Measurements from ENCODE around the gene SLC25A13. TPM values are rescaled to one million over a fixed set of nuclear protein-coding genes. Genes with fewer than 3 reads are reported as not detected.
"Not testable (repeated sequence)": the region's sequence is repeated elsewhere in the genome, so short reads cannot be mapped to it uniquely, and the experiment has no call there.

SLC25A13 gene
- total RNA-seq, 1 experiment from 2014 or later: 28.2 TPM

- no peak for DNase-seq (ENCODE audit: low spot score)
Observed at GRCh38 chr7:96299496-96299895, 22.4 kb downstream of the SLC25A13 start.

- no peak for DNase-seq (ENCODE audit: low spot score)
Observed at GRCh38 chr7:96297876-96298275, 24.0 kb downstream of the SLC25A13 start.

GRCh38 chr7:96297446-96297845 is 24.5 kb downstream of the SLC25A13 start:
- not testable (repeated sequence) for DNase-seq (ENCODE audit: low spot score)

GRCh38 chr7:96293911-96294310 is 28.0 kb downstream of the SLC25A13 start:
- DNase-seq (ENCODE audit: low spot score): not testable (repeated sequence)

GRCh38 chr7:96287559-96287958 is 34.3 kb downstream of the SLC25A13 start:
- no peak for DNase-seq (ENCODE audit: low spot score)

- no peak for DNase-seq (ENCODE audit: low spot score)
Observed at GRCh38 chr7:96287132-96287531, 34.8 kb downstream of the SLC25A13 start.

- DNase-seq (ENCODE audit: low spot score): no peak
Observed at GRCh38 chr7:96285579-96285978, 36.3 kb downstream of the SLC25A13 start.

GRCh38 chr7:96284835-96285234 is 37.1 kb downstream of the SLC25A13 start:
- DNase-seq (ENCODE audit: low spot score): no peak

GRCh38 chr7:96284240-96284639 is 37.7 kb downstream of the SLC25A13 start:
- DNase-seq (ENCODE audit: low spot score): no peak

GRCh38 chr7:96282835-96283234 is 39.1 kb downstream of the SLC25A13 start:
- no peak for DNase-seq (ENCODE audit: low spot score)

- no peak for DNase-seq (ENCODE audit: low spot score)
Observed at GRCh38 chr7:96277921-96278320, 44.0 kb downstream of the SLC25A13 start.

GRCh38 chr7:96276019-96276418 is 45.9 kb downstream of the SLC25A13 start:
- DNase-seq (ENCODE audit: low spot score): no peak

GRCh38 chr7:96273716-96274115 is 48.2 kb downstream of the SLC25A13 start:
- no peak for DNase-seq (ENCODE audit: low spot score)

GRCh38 chr7:96269246-96269994 is 52.5 kb downstream of the SLC25A13 start:
- DNase-seq (ENCODE audit: low spot score): no peak

GRCh38 chr7:96266580-96266979 is 55.3 kb downstream of the SLC25A13 start:
- DNase-seq (ENCODE audit: low spot score): no peak

- DNase-seq (ENCODE audit: low spot score): no peak
Observed at GRCh38 chr7:96266015-96266414, 55.9 kb downstream of the SLC25A13 start.

GRCh38 chr7:96253964-96254363 is 67.9 kb downstream of the SLC25A13 start:
- DNase-seq (ENCODE audit: low spot score): no peak

- no peak for DNase-seq (ENCODE audit: low spot score)
Observed at GRCh38 chr7:96253441-96253840, 68.5 kb downstream of the SLC25A13 start.

GRCh38 chr7:96250776-96251361 is 71.0 kb downstream of the SLC25A13 start:
- no peak for DNase-seq (ENCODE audit: low spot score)

GRCh38 chr7:96248405-96248804 is 73.5 kb downstream of the SLC25A13 start:
- DNase-seq (ENCODE audit: low spot score): no peak

GRCh38 chr7:96246919-96247318 is 75.0 kb downstream of the SLC25A13 start:
- no peak for DNase-seq (ENCODE audit: low spot score)

- DNase-seq (ENCODE audit: low spot score): no peak
Observed at GRCh38 chr7:96244992-96245292, 77.0 kb downstream of the SLC25A13 start.

GRCh38 chr7:96244244-96244991 is 77.5 kb downstream of the SLC25A13 start:
- no peak for DNase-seq (ENCODE audit: low spot score)
